ENCODE measurements around the gene SHB. TPM values are rescaled to one million over a fixed set of nuclear protein-coding genes. Genes with fewer than 3 reads are reported as not detected.
A peak's percentile ranks its signal among the peaks of the same experiment; 100 is the strongest.

SHB gene
- polyA plus RNA-seq, 2 of the 4 experiments (the other 2 are of a cell fraction): 15.4 to 22.0 TPM

DNA sequence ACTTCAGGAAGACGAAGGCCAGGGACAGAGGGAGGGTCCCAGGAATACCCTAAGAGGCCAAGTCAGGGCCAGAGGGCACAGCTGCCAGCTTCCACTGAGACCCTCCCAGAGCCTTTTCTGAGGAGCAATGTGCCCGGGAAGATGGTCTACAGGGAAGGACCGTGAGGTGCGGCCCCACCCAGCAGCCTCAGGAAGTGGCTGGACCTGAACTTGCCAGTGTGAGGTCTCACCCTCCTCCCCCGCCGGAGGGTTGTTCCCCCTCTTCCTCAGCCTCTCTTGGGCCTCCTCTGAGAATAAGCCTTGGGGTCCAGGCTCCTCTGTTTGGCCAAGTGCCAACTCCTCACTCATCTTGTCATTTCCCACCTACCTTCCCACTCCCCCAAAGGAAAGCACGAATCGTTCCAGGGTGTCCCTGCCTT, 151.7 kb downstream of the SHB start:
- no peak overlapping the region for H3K4me3 ChIP-seq
- TF ChIP-seq CEBPB (IDR thresholded peaks at IDR 0.05): no peak
- no peak for TF ChIP-seq HOXB5 (CRISPR knock-in tag; IDR thresholded peaks at IDR 0.05)
- no peak for TF ChIP-seq JUNB (IDR thresholded peaks at IDR 0.05)
- no peak for TF ChIP-seq BHLHE40 (IDR thresholded peaks at IDR 0.05; ENCODE audit: low read depth, low read length)
- TF ChIP-seq FOXS1 (CRISPR knock-in tag; IDR thresholded peaks at IDR 0.05): no peak
- no peak for TF ChIP-seq ZFP36 (IDR thresholded peaks at IDR 0.05; ENCODE audit: borderline replicate concordance, partially characterized antibody)
- TF ChIP-seq, protein P1, sequence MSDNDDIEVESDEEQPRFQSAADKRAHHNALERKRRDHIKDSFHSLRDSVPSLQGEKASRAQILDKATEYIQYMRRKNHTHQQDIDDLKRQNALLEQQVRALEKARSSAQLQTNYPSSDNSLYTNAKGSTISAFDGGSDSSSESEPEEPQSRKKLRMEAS (IDR thresholded peaks at IDR 0.05): no peak
- no peak for TF ChIP-seq ESRRA (IDR thresholded peaks at IDR 0.05; ENCODE audit: borderline replicate concordance, low read length)
- no peak for TF ChIP-seq TFCP2L1 (CRISPR knock-in tag; IDR thresholded peaks at IDR 0.05)
- TF ChIP-seq EHMT2 (IDR thresholded peaks at IDR 0.05; ENCODE audit: low read depth): no peak
- no peak for TF ChIP-seq PHF8 (IDR thresholded peaks at IDR 0.05; ENCODE audit: borderline replicate concordance, low read depth)
- no peak for TF ChIP-seq NPAS2 (CRISPR knock-in tag; IDR thresholded peaks at IDR 0.05; ENCODE audit: borderline replicate concordance)
- no peak for TF ChIP-seq RARB (CRISPR knock-in tag; IDR thresholded peaks at IDR 0.05)
- no peak for ATAC-seq
- no peak for DNase-seq (ENCODE audit: low read depth in 1 of 2, low spot score in 1 of 2)
- peaks cover 19% of the 10 kb centered on the region; the same call in 2 of the 3 replicates for H3K4me1 ChIP-seq
- POLR2A ChIA-PET: no interaction called here
- no peak for FAIRE-seq
- WGBS (ENCODE audit: missing lambda C conversion rate): 88% methylated on average over 8 of the region's 8 CpGs
- CTCF ChIA-PET: interaction anchor here (0.9 to 6.5 kb wide), 10 partner anchors 8 to 446 kb away, joined by 3 to 55 read pairs (median 4); partner anchors contain the start of gene SHB
- H3K9me3 ChIP-seq: no peaks in the 10 kb centered on the region
- 0 out of 6 replicates have a peak overlapping the region, but pooled peaks of 1 of the 2 experiments have one; percentile 42 for H3K27ac ChIP-seq
- no peak overlapping the region for H3K4me2 ChIP-seq

GRCh38 chr9:37916471-37917312, 152.3 kb downstream of the SHB start:
- H3K9me3 ChIP-seq: no peaks in the 10 kb centered on the region
- FAIRE-seq (no peak), ATAC-seq (no peak), DNase-seq (ENCODE audit: low read depth in 1 of 2, low spot score in 1 of 2) (no peak)
- no peak overlapping the region for H3K4me2 ChIP-seq
- no peak overlapping the region for H3K4me3 ChIP-seq
- TF ChIP-seq HOXA7 (CRISPR knock-in tag; IDR thresholded peaks at IDR 0.05): no peak
- no peak for TF ChIP-seq PHF8 (IDR thresholded peaks at IDR 0.05; ENCODE audit: borderline replicate concordance, low read depth)
- TF ChIP-seq HOXB5 (CRISPR knock-in tag; IDR thresholded peaks at IDR 0.05): no peak
- no peak for TF ChIP-seq CTCF (IDR thresholded peaks at IDR 0.05)
- TF ChIP-seq, protein P2, sequence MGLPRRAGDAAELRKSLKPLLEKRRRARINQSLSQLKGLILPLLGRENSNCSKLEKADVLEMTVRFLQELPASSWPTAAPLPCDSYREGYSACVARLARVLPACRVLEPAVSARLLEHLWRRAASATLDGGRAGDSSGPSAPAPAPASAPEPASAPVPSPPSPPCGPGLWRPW (IDR thresholded peaks at IDR 0.05): no peak
- no peak for TF ChIP-seq CHD4 (IDR thresholded peaks at IDR 0.05; ENCODE audit: borderline replicate concordance)
- no peak for TF ChIP-seq RAD21 (conservative IDR thresholded peaks at IDR 0.05 in 1 of 2, IDR thresholded peaks at IDR 0.05 in 1 of 2)
- TF ChIP-seq RNF2 (IDR thresholded peaks at IDR 0.05; ENCODE audit: borderline replicate concordance, low read depth): no peak
- TF ChIP-seq CBX8 (IDR thresholded peaks at IDR 0.05): no peak
- TF ChIP-seq FOSB (CRISPR knock-in tag; IDR thresholded peaks at IDR 0.05): no peak
- TF ChIP-seq ELK1 (IDR thresholded peaks at IDR 0.05; ENCODE audit: low read depth, low read length): no peak
- 96% methylated on average over 14 of the region's 18 CpGs for WGBS (ENCODE audit: missing lambda C conversion rate)
- ChIA-PET CTCF (interaction anchor here (0.9 to 6.5 kb wide), 10 partner anchors 11 to 476 kb away, joined by 3 to 55 read pairs (median 6); partner anchors contain the start of genes ALDH1B1 and SHB), POLR2A (no interaction called here)
- peak overlapping the region in 1 of 2 experiments; percentile 42; a peak in 1 of 6 replicates for H3K27ac ChIP-seq
- peaks cover 18% of the 10 kb centered on the region; the same call in 2 of the 3 replicates for H3K4me1 ChIP-seq

Data from A549 (cell line).